C4-2B (cell line): ENCODE measurements around the gene ATP2B3.

ENCODE experiments used
- ZFX ChIP-seq: fragments of 450-650 bp; IDR thresholded peaks from 2 replicates; pipeline ENCODE4 v1.6.1; 2017
- TF ChIP-seq, protein P1 (sequence below): fragments of 450-650 bp; conservative IDR thresholded peaks from 2 replicates; pipeline ENCODE4 v1.5.1; 2017; ENCODE audit warnings: mild to moderate bottlenecking

DNA sequence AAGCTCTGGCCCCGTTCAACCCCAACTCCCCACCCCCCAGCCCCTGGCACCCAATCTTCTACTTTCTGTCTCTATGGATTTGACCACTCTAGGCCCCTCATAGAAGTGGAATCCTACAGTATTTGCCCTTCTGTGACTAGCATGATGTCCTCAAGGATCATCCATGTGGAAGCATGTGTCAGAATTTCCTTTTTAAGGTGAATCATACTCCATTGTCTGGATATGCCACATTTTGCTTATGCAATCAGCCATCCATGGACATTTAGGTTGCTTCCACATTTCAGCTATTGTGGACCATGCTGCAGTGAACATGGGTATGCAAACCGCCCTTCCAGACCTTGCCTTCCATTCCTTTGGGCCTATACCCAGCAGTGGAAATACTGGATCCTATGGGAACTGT, 66.0 kb downstream of the ATP2B3 start:
- TF ChIP-seq, protein P1, sequence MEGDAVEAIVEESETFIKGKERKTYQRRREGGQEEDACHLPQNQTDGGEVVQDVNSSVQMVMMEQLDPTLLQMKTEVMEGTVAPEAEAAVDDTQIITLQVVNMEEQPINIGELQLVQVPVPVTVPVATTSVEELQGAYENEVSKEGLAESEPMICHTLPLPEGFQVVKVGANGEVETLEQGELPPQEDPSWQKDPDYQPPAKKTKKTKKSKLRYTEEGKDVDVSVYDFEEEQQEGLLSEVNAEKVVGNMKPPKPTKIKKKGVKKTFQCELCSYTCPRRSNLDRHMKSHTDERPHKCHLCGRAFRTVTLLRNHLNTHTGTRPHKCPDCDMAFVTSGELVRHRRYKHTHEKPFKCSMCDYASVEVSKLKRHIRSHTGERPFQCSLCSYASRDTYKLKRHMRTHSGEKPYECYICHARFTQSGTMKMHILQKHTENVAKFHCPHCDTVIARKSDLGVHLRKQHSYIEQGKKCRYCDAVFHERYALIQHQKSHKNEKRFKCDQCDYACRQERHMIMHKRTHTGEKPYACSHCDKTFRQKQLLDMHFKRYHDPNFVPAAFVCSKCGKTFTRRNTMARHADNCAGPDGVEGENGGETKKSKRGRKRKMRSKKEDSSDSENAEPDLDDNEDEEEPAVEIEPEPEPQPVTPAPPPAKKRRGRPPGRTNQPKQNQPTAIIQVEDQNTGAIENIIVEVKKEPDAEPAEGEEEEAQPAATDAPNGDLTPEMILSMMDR = no peak
- no peak for TF ChIP-seq ZFX
